Stimulated activated CD4-positive, alpha-beta T cell treated with anti-CD3 and anti-CD28 coated beads, Interleukin-4, amount 100 ng/mL, for 4 hours (primary cell): Measurements from ENCODE around the gene FEZF2.

Experiments used
- DNase-seq, 2 experiments: peaks; one replicate each; pipeline ENCODE4 v3.0.0-alpha.2; 2020

Gene FEZF2

GRCh38 chr3:62371720-62372591 is 1.4 kb downstream of the FEZF2 start:
- no peak for DNase-seq

GRCh38 chr3:62370858-62371719 is 2.3 kb downstream of the FEZF2 start:
- no peak for DNase-seq

- DNase-seq: no peak
Measured at GRCh38 chr3:62370112-62370857, 3.1 kb downstream of the FEZF2 start.

- no peak for DNase-seq
Measured at GRCh38 chr3:62369476-62369743, 3.9 kb downstream of the FEZF2 start.

- DNase-seq: no peak
Measured at GRCh38 chr3:62368705-62369475, 4.5 kb downstream of the FEZF2 start.

GRCh38 chr3:62368290-62368704 is 5.1 kb downstream of the FEZF2 start:
- DNase-seq: no peak

GRCh38 chr3:62367763-62368195 is 5.6 kb downstream of the FEZF2 start:
- DNase-seq: no peak

- no peak for DNase-seq
Measured at GRCh38 chr3:62366126-62366484, 7.2 kb downstream of the FEZF2 start.

GRCh38 chr3:62365391-62366125 is 7.8 kb downstream of the FEZF2 start:
- no peak for DNase-seq

- no peak for DNase-seq
Measured at GRCh38 chr3:62364191-62364590, 9.2 kb downstream of the FEZF2 start.

GRCh38 chr3:62363275-62363674 is 10.1 kb downstream of the FEZF2 start:
- DNase-seq: no peak

- DNase-seq: no peak
Measured at GRCh38 chr3:62361824-62362223, 11.5 kb downstream of the FEZF2 start.

- DNase-seq: no peak
Measured at GRCh38 chr3:62361261-62361660, 12.1 kb downstream of the FEZF2 start.

- DNase-seq: no peak
Measured at GRCh38 chr3:62359531-62359930, 13.8 kb downstream of the FEZF2 start.

- DNase-seq: no peak
Measured at GRCh38 chr3:62356356-62356755, 17.0 kb downstream of the FEZF2 start.

- no peak for DNase-seq
Measured at GRCh38 chr3:62355703-62356102, 17.6 kb downstream of the FEZF2 start.

GRCh38 chr3:62343755-62344154 is 29.6 kb downstream of the FEZF2 start:
- no peak for DNase-seq

GRCh38 chr3:62335196-62335595 is 38.2 kb downstream of the FEZF2 start:
- no peak for DNase-seq

- no peak for DNase-seq
Measured at GRCh38 chr3:62332835-62333244, 40.5 kb downstream of the FEZF2 start.

GRCh38 chr3:62332017-62332416 is 41.3 kb downstream of the FEZF2 start:
- no peak for DNase-seq

GRCh38 chr3:62329971-62330370 is 43.4 kb downstream of the FEZF2 start:
- no peak for DNase-seq

- DNase-seq: no peak
Measured at GRCh38 chr3:62325896-62326295, 47.5 kb downstream of the FEZF2 start.
